ENCODE measurements around the gene TMEM63A.

- TF ChIP-seq POLR2AphosphoS5 (IDR thresholded peaks at IDR 0.05): no peak
- TF ChIP-seq CTCF (IDR thresholded peaks at IDR 0.05): no peak
Measured at GRCh38 chr1:225919906-225920305, 37.7 kb upstream of the TMEM63A start.

Data from breast epithelium (tissue), 3 donors.